ENCODE results near the gene ATP6V1C2.
"Not testable (repeated sequence)": the region's sequence is repeated elsewhere in the genome, so short reads cannot be mapped to it uniquely, and the experiment has no call there.

Gene ATP6V1C2

DNA sequence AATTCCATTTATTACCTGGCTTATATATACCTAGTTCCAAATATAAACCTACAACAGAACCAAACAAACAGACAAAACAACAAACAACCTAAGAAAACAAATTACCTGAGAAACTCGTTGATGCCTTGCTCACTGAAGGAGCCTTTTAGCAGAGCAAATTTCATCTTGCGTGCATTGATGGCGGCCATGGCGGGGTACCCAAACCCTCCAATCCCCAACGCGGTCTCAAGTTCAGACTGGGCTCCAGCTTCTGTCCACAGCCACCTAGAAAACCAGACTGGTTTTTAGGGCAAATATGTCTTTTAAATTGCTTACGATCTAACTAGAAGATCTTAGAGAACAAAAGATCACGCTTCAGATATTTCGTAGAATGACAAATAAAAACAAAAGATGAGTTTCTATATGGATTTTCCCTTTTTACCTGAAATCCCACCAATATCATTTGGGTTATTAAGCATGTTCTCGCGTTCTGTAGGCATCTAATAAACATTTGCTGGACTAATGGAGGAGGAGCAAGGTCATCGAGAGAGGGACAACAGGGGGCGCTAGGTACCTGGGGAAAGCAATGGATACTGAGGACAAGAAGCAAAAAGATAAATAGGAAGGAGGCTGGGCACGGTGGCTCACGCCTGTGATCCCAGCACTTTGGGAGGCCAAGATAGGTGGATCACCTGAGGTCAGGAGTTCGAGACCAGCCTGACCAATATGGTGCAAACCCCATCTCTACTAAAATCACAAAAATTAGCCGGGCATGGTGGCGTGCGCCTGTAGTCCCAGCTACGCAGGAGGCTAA is 65.9 kb downstream of the ATP6V1C2 start:
- no peak for DNase-seq

DNA sequence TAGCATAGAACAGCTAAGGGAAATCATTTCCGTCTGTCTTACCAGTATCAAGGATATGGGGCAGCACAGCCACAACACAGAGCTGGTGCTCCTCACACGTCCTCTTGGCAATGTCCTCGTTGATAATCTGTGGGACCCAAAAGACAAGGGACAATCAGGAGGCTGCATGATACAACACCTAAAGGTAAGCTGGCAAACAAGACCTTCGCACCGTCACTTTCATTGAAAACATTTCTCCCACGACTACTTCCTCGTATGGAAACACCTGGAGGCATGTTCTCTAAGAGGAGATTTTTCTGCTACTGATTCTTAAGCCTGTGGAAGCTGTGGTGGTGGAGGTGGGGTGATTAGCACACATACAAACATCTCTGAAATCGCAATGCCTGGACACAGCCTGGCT is 67.4 kb downstream of the ATP6V1C2 start:
- no peak for DNase-seq

DNA sequence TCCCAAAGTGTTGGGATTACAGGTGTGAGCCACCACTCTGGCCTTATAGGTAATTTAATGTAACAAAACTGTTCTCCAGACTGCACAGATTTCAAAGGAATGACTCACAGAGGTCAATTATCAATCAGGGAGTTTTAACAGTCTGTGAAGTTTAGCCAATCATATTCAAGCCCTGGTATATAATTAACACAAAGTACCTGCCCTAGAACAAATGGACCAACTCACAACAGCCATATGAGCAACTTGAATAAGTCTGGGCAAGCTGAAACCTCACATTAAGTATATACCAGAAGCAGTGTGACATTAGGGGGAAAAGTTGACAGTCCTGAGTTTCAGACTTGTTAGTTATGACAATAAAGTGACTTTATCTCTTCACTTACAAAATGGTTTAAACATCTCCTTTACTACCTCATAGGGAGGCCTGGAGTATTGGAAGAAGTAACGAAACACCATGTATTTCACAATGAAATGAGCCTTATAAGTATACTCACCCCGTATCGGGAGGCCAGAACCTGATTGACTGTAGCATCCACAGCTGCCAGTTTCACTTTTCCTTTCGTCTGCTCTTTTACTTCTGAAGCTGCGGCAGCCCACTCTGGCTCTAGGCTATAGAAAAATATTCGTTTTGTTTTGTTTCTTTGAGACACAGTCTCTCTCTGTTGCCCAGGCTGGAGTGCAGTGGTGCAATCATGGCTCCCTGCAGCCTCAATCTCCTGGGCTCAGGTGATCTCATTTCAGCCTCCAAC is 69.0 kb downstream of the ATP6V1C2 start:
- no peak for DNase-seq

DNA sequence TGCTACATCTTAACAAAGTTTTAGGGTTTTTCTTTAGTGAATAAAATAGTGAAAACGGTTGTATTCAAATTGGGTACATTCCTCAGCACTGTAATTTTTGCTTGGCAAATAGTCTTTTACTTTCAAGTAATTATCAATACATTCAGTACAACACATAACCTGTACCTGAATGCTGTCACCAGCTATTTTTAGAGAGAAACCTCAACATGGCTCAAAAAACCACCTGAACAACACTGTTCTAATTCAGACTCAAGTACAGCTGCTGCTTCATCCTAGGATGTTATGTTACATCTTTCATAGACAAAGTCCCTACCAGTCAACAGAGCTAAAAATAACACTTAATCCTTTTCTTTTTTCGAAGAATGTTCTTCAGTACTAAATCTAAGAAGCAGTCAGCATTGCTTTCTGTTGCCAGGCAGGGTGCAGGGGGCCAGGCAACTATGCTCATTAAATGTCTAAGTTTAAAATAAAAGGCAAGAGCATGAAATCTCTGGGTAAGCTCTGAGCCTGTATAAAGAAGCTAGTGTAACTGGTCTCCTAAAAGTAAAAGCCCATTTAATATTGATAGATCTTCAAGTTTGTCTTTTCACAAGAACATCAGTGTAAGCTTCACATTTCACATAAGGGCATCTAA is 70.7 kb downstream of the ATP6V1C2 start:
- no peak for DNase-seq

DNA sequence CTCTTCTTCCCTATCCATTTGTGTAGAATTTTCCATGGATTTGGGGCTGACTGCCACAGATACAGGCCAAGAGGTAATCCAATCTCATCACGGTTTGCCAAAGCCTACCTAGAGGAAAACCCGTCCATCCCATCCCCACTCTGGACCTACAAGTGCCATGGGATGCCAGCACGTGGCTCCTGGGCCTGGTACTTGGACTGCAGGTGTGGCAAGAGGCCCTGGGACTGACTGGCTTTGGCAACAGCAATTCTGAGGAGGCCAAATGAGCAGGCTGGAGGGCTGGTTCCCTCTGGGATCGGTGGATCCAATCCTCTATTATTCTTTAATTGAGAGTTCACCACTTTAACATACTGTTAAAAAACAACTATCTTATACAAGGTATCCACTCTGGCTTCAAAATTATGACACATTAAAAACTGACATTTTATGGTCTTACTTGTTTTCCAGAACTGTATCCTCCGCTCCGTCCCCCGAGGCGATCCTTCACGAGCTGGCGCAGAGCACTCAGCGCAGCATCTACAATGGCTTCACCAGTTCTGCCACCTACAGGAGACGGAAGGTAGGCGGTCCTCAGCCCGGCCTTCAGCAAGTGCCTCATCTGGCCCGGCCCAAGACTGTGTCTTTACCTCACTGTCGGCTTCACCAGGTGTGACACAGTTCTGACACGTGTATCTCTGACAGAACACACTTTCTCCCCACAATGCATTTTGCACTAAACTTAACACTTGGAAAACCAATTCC is 71.4 kb downstream of the ATP6V1C2 start:
- DNase-seq, result no peak

DNA sequence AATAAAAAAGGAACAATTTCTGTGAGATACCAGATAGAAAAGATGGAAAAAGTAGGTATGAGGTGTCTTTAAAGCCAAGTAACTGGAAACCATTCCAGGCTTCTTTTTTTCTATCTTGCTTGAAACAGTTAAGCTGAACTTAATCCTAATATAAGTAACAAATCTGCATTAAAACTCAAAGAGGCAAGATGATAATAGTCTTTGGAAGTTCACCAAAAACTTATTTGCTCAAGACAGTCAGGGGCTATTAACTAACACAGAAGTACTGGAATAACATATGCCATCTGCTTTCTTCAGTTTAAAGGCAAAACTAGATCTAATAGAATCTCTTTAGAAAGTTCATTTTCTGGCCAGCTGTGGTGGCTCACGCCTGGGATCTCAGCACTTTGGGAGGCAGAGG is 72.4 kb downstream of the ATP6V1C2 start:
- no peak for DNase-seq

DNA sequence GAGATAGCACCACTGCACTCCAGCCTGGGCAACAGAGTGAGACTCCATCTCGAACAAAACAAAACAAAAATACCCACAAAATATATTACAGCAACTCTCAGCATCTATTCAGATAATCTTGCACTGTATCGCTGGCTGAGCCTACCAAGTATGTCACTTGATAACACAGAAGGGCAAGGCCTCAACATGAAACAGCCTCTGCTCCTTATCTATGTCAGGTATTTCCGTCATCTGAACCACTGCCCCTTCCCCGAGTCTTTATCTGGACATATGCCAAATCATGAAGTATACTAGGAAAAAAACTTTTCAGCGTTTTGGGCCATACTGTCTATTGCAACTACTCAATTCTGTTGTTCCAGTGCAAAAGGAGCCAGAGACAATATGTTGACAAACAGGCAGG is 73.4 kb downstream of the ATP6V1C2 start:
- DNase-seq, result no peak

DNA sequence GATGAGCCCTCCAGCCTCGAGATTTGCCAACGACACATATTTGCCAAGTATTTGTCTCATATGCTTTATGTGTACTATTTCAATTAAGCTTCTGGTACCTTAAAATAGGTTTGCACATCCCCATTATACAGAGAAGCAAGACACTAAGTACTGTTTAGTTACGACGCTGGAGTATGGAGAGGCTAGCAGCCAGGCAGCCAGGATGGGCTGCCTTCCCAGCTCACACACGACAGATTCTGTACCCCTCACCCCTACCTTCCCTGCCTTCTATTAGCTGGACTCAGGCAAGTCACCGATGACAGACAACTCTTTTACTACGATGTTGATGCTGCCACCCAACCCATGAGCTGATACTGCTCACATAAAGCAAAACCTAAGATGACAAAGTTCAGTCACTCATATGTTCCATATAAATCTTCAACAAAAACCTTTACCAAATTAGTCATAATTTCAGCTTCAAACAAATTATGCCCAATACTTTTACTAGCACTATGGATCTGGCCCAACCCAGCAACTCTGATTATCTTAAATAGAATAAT is 74.1 kb downstream of the ATP6V1C2 start:
- DNase-seq, result no peak

DNA sequence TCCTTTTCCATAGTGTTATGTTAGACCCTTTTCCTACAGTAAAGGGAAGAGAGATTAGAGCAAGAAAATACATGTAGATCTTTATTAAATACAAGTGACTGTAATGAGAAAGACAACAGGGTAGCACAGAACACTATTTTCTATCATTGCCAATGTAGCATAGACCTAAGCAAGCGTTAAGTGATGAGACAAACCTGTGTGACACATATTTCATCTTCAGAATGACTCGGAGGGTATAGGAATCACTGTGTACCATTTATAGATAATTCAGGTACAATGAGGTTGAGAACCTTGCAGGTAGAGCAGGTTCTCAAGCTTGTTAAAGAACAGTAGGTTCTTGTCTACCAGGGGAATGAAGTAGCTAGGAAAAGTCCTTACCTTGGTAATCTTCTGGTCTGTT is 75.3 kb downstream of the ATP6V1C2 start:
- DNase-seq, result no peak

DNA sequence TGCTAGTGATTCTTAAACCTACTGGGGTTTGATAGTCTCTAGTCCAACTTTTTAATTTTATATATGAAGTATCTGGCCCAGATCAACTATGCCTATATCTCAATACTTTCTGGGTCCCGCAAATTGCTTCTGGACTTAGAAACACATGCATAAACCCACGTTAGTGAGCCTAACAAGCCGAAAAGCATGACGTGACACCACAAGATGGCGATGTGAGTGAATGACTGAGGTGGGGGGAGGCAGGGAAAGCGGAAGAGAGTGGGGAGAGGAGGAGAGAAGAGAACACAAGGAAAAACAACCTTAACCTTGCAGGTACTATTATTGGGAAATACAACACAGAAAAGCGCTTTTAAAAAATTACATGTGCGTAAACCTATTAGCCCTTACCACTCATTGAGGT is 77.4 kb downstream of the ATP6V1C2 start:
- no peak for DNase-seq

DNA sequence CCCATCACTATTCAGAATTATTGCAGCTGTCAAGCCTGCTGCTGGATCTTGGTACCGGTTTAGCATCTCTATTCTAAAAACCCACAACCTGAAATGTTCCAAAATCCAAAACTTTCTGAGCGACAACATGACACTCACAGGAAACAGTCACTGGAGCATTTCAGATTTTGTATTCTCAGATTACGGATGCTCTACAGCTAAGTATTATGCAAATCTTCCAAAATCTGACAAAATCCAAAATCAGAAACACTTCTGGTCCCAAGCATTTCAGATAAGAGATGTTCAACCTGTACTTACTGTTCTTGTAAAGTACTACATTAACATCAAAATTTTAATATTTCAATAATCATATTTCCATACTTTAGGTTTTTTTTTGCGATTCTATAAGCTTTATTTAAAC is 78.7 kb downstream of the ATP6V1C2 start:
- DNase-seq, result no peak

DNA sequence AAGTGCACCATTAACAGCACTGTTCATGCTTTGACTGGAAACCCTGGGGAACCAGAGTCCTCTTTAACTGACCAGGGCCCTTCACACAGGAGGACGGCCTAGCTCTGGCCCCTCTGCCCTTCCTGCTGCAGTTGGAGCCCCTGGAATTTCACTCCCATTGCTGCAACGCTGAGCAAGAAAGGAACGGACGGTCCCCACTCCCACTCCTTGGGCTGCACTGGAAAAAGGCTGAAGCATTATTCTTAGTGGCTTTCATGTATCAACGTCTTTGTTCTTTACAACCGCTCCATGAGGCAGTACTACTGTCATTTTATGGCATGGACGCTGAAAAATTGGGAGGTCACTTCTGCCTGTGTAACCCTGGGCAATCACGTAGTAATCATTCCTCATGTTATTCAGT is 81.2 kb downstream of the ATP6V1C2 start:
- no peak for DNase-seq

DNA sequence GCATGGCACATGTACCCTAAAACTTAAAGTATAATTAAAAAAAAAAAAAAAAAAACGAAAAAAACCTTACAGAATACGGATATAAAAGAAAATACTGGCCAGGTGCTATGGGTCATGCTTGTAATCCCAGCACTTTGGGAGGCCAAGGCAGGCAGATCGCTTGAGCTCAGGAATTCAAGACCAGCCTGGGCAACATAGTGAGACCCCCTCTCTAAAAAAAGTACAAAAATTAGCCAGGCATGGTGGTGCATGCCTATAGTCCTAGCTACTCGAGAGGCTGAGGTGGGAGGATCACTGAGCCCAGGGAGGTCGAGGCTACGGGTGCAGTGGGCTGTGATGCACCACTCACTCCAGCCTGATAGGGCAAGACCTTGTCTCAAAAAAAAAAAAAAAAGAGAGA is 84.6 kb downstream of the ATP6V1C2 start:
- DNase-seq, result not testable (repeated sequence)

DNA sequence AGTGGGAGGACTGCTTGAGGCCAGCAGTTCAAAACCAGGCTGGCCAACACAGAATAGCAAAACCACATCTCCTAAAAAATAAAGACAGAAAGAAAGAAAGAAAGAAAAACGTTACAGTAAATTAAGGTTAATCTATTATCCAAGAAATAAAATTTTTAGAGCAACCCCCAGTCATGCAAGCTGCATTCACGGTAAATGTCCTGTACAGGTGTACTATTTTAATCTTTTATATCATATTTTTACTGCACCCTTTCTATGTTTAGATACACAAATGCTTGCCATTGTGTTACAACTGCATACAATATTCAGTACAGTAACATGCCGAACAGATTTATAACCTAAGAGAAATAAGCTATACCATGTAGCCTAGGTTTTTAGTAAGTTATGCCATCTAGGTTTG is 85.1 kb downstream of the ATP6V1C2 start:
- DNase-seq, result no peak

DNA sequence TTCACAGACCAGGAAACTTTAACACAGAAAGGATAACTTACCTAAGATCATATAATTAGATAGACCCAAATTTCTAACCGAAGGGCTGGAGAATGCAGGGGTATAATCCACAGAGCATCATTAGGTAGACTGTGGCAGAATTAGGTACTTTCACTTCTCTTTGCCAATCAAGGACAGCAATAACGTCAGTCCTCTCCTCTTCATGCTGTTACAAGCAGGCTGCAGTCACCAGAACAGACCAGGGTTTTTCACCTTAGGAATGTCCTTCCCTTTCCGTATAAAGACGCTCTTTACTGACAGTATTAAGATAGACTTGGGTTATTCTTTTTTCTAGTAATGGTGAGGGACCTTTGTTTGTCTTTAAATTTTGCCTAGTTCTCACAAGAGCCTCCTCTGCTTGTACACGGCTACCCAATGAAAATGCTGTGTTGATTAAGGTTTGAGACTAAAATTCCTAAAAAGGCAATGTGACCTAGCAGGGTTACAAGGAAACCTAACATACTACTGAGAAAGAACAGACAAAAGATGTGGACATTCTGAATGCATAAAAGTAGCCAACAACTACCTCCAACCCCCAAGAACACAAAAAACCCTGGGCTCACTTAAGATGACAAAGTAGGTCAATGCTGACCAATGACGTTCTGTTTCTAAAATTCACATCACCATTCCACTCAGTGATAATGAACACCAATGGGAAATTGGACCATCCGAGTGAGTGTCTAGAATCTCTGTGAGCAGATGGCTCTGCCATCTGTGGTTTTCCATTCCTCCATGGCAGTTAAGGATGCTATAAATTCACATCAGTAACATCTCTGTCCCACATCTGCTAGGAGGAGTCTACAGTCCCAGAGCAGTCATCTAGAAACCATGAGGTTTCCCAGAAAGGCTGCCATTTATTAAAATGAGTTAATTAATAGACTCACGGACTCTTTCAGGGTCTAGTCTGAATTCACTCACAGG is 89.1 kb downstream of the ATP6V1C2 start:
- DNase-seq, result no peak

DNA sequence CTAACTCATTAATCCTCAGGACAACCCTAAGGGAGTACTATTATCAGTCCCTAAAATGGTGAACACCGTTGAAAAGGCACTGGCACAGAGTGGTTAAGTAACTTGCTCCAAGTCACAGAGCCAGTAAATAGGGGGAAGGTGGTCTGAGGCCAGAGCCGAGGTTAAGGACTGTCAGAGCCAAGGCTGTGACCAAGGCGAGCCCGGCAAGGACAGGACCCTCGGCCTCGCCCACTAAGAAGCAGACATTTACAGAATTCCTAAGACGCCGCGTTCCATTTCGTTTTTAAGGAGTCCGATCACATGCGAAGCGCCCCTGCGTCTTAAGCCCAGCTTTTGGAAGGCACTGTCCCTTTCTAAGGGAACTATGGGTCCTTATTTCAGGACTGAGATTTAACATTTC is 90.1 kb downstream of the ATP6V1C2 start:
- no peak for DNase-seq

DNA sequence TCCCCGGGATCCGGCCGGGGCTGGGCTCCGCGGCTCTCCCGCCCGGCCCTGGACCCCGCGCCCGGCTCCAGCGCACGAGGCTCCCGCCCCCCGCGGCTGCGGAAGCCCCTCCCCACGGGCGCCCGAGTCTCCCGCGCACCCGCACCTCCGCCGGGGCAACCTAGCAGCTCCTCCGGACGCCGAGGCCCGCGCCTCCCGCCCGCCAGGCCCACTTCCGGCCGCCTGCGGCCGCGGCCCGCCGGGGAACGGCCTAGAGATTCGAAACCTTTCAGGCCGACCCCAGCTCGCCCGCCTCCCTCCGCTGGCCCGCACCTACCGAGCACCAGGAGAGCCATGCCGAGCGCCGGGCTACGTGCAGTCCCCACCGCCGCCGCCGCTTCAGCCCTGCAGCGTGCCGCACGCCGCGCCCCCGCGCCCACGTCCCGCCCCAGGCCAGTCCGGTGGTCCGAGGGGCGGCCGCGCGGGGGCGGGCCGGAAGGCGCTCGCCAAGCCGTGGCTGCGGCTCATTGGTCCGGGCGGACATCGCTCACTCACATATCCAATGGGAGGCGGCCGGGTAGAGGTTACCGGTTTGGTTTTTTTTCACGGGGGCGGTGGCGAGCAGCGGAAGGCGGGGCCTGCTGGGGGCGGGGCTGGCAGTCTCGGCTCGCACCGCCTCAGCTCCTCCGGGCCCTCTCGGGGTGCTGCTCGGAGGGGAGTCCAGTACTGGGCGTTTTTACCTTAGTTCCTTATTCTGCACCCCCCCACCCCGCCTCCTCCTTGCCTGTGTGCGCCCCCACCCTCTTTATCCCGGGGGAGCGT is 91.1 kb downstream of the ATP6V1C2 start, which contains the start of gene PDIA6:
Gene PDIA6 (minus strand): TSS at position 424 of the 801 bp plus-strand sequence. CDS start 89 bp downstream, at position 335.
- DNase-seq, result peak; percentile 94

DNA sequence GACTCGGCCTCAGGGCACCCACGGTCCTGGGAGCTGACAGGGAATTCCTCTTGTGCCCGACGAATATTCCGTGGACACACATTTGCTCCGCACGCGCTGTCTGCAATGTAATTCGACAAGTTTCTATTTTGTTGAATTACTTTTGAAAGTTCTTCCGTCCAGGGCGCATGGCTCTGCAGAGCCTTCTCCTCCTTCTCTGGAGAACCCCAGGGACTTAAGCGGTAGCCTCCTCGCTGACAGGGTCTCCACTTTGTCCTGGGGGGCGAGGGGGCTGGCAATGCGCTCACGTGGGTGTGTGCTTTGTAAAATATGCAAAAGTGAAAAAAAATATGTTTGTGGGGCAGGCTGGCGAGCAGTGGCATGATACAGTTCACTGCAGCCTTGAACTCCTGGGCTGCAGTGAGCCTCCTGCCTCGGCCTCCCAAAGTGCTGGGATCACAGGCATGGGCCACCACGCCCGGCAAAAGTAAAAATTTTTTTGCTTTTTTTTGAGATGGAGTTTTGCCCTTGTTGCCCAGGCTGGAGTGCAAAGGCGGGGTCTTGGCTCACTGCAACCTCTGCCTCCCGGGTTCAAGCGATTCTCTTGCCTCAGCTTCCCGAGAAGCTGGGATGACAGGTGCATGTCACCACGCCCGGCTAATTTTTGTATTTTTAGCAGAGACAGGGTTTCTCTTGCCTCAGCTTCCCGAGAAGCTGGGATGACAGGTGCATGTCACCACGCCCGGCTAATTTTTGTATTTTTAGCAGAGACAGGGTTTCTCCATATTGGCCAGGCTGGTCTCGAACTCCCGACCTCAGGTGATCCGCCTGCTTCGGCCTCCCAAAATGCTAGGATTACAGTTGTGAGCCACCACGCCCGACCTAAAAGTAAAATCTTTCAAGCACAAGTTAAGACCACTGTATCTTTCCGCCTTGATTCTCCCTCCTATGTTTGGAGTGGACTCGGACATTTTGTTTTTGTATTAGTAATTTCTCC is 92.0 kb downstream of the ATP6V1C2 start:
- not testable (repeated sequence) for DNase-seq

DNA sequence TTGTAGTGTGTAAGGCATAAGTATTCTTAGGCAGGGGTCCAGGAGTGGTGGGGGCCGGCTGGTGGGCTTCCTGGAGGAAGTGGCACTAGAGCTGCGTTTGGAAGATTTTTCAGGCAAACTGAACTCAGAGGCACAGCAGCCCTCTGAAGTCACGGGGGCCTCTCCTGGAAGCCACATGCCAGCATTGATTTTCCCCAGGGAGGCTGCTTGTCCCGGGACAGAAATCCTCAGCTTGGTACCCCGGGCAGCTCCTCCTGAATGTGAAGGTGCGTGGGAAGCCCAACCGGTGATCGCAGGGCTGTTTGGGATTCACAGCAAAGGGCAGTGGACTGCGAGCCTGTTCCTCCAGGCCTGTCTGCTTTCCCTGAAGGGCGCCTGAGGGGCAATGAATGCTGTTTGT is 92.7 kb downstream of the ATP6V1C2 start:
- DNase-seq, result no peak

Data from CD4-positive, alpha-beta T cell treated with Interferon gamma for 1 hour (primary cell).